PC-3 (cell line): ENCODE results near the gene TAOK1.
"Not testable (repeated sequence)": the region's sequence is repeated elsewhere in the genome, so short reads cannot be mapped to it uniquely, and the experiment has no call there.

ENCODE experiments used
- EZH2 ChIP-seq: fragments of 300-600 bp; sonication (generic); IDR thresholded peaks from one replicate; pipeline ENCODE4 v1.6.1; 2017; ENCODE audit warnings: antibody characterized with exemption, mild to moderate bottlenecking, low read length; ENCODE audit not compliant: unreplicated experiment
- TF ChIP-seq, protein P1 (sequence below): fragments of 300-600 bp; sonication (generic); conservative IDR thresholded peaks from 2 replicates; pipeline ENCODE4 v1.5.1; 2017; ENCODE audit warnings: antibody characterized with exemption, low read depth, mild to moderate bottlenecking, low read length

GRCh38 chr17:29473437-29473836 is 83.3 kb downstream of the TAOK1 start:
- not testable (repeated sequence) for TF ChIP-seq EZH2
- TF ChIP-seq, protein P1, sequence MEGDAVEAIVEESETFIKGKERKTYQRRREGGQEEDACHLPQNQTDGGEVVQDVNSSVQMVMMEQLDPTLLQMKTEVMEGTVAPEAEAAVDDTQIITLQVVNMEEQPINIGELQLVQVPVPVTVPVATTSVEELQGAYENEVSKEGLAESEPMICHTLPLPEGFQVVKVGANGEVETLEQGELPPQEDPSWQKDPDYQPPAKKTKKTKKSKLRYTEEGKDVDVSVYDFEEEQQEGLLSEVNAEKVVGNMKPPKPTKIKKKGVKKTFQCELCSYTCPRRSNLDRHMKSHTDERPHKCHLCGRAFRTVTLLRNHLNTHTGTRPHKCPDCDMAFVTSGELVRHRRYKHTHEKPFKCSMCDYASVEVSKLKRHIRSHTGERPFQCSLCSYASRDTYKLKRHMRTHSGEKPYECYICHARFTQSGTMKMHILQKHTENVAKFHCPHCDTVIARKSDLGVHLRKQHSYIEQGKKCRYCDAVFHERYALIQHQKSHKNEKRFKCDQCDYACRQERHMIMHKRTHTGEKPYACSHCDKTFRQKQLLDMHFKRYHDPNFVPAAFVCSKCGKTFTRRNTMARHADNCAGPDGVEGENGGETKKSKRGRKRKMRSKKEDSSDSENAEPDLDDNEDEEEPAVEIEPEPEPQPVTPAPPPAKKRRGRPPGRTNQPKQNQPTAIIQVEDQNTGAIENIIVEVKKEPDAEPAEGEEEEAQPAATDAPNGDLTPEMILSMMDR: not testable (repeated sequence)
